ENCODE measurements around the gene RAB39A. TPM values are rescaled to one million over a fixed set of nuclear protein-coding genes. Genes with fewer than 3 reads are reported as not detected.

RAB39A gene
- total and polyA plus RNA-seq, 10 of the 15 experiments (the other 5 are each of a cell fraction or from before 2014, with no cell fraction given), result 0.10 to 9.2 (median 4.9) TPM

DNA sequence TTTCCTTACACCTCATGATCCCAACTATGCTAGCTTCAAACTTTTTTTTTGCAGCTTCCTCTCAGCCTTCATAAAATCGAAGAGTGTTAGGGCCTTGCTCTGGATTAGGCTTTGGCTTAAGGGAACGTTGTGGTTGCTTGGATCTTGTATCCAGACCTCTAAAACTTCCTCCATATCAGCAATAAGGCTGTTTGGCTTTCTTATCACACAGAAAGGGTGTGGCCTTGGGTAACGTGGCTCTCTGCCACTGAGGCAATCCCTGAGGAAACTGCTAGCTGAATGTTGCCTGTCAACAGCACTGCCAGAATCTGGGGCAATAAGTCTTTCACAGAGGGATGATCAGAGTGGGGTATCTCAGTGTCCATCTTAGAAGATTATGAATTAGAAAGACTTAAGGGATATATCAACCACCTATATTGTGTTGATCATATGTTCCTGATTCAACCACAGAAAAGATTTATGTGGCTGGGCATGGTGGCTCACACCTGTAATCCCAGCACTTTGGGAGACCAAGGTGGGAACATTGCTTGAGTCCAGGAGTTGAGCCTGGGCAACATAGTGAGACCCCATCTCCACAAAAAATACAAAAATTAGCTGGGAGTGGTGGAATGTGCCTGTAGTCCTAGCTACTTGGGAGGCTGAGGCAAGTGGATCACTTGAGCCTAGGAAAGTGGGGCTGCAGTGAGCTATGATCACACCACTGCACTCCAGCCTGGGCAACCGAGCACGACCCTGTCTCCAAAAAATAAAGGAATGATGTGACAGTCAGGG lies 67.9 kb downstream of the RAB39A start (continued):
- TF ChIP-seq MTA2 (IDR thresholded peaks at IDR 0.05; ENCODE audit: low read depth), result no peak
- TF ChIP-seq SMARCA5 (IDR thresholded peaks at IDR 0.05), result no peak
- no peak for TF ChIP-seq BCL11A (IDR thresholded peaks at IDR 0.05; ENCODE audit: low read depth, low read length)
- no peak for TF ChIP-seq CBX3 (IDR thresholded peaks at IDR 0.05; ENCODE audit: borderline replicate concordance, low read depth)
- TF ChIP-seq BHLHE40 (IDR thresholded peaks at IDR 0.05; ENCODE audit: borderline replicate concordance in 1 of 2, low read depth in 2 of 2, low read length in 1 of 2), result no peak

- H3K9ac ChIP-seq (ENCODE audit: control insufficient read depth, insufficient read depth, low read length), result no peak overlapping the region
- no peak for TF ChIP-seq MEF2B (IDR thresholded peaks at IDR 0.05; ENCODE audit: partially characterized antibody, poor library complexity, severe bottlenecking)
- no peaks in the 10 kb centered on the region for H3K36me3 ChIP-seq (ENCODE audit: control insufficient read depth in 2 of 2, insufficient read depth in 2 of 2, low read length in 1 of 2)
- intact Hi-C loops (cut with micrococcal nuclease; ENCODE audit: unreplicated experiment) (no loop called here), in situ Hi-C loops (cut with MboI) (no loop called here)
- BruUV-seq (replicated peaks), result no TSS peak
- no peak overlapping the region for H3K27ac ChIP-seq (ENCODE audit: control insufficient read depth, insufficient read depth)
- 97% methylated on average over 6 of the region's 6 CpGs for WGBS (ENCODE audit: insufficient coverage, insufficient replicate concordance, low lambda C conversion rate, missing lambda C conversion rate)
- H3K4me2 ChIP-seq (ENCODE audit: control insufficient read depth, insufficient read depth), result no peak overlapping the region
- ChIA-PET CTCF (interaction anchor here (0.9 to 4.0 kb wide), 4 partner anchors 9 to 125 kb away, joined by 3 to 23 read pairs (median 6); partner anchors contain the start of gene CUL5), SMC1A (ENCODE audit: uncharacterized antibody, unreplicated experiment) (interaction anchor here (0.8 to 1.3 kb wide), 3 partner anchors 30 to 254 kb away, joined by 3 to 5 read pairs (median 3); no protein-coding TSS in a partner anchor), RAD21 (ENCODE audit: unreplicated experiment) (interaction anchor here (1.0 to 2.4 kb wide), 3 partner anchors 10 to 98 kb away, joined by 4 to 7 read pairs (median 5); partner anchors contain the start of gene CUL5), POLR2A (interaction anchor here (1.1 kb wide), 1 partner anchor 10 kb away, joined by 3 read pairs; the partner anchor contains the start of gene CUL5)
- H3K79me2 ChIP-seq (ENCODE audit: control insufficient read depth, insufficient read depth, low read length), result no peaks in the 10 kb centered on the region
- H3K4me1 ChIP-seq (ENCODE audit: control insufficient read depth, insufficient read depth, low read length), result no peaks in the 10 kb centered on the region
- no peak overlapping the region for H3K4me3 ChIP-seq
- H3K27me3 ChIP-seq (replicated peaks in 1 of 2; ENCODE audit: control insufficient read depth in 2 of 2, insufficient read depth in 2 of 2, low read length in 1 of 2), result no peaks in the 10 kb centered on the region
- H2AFZ ChIP-seq (ENCODE audit: control insufficient read depth, low read depth, low read length), result no peak overlapping the region
- no peak for ATAC-seq
- no peak for DNase-seq (ENCODE audit: low read depth, low spot score)
- no peaks in the 10 kb centered on the region for H3K9me3 ChIP-seq (replicated peaks; ENCODE audit: control insufficient read depth, insufficient read depth, low read length)
- H4K20me1 ChIP-seq (ENCODE audit: control insufficient read depth, insufficient read depth), result no peaks in the 10 kb centered on the region
- no peak for FAIRE-seq
These were observed 70.5 kb downstream of the RAB39A start for GRCh38 chr11:107998761-107999160.
